NCI-H2171 treated with DMSO at 0.1 percent for 48 hours (cell line): Measurements from ENCODE around the gene HMX3.

ENCODE experiments used
- DNase-seq: peaks from one replicate; lab custom pipeline; 2025; lab: John Stamatoyannopoulos, UW

The HMX3 gene

GRCh38 chr10:123135415-123136141 lies at the start of gene HMX3:
HMX3 (plus strand) TSS chr10:123135970; CDS start chr10:123136051, 81 bp downstream.
- peak; percentile 28 for DNase-seq

GRCh38 chr10:123086281-123086680 lies 49.5 kb upstream of the HMX3 start:
- DNase-seq = no peak

- no peak for DNase-seq
Measured at GRCh38 chr10:123087348-123087747, 48.4 kb upstream of the HMX3 start.

- DNase-seq = no peak
Measured at GRCh38 chr10:123087786-123088185, 48.0 kb upstream of the HMX3 start.

GRCh38 chr10:123092635-123093414 lies 42.9 kb upstream of the HMX3 start:
- DNase-seq = no peak

GRCh38 chr10:123093489-123093888 lies 42.3 kb upstream of the HMX3 start:
- DNase-seq = no peak

- no peak for DNase-seq
Measured at GRCh38 chr10:123096452-123096851, 39.3 kb upstream of the HMX3 start.

GRCh38 chr10:123097039-123097438 lies 38.7 kb upstream of the HMX3 start:
- DNase-seq = no peak

GRCh38 chr10:123100030-123100762 lies 35.6 kb upstream of the HMX3 start:
- DNase-seq = no peak

GRCh38 chr10:123101872-123102271 lies 33.9 kb upstream of the HMX3 start:
- DNase-seq = no peak

GRCh38 chr10:123102673-123103072 lies 33.1 kb upstream of the HMX3 start:
- DNase-seq = no peak

GRCh38 chr10:123103944-123104343 lies 31.8 kb upstream of the HMX3 start:
- peak; percentile 55 for DNase-seq

- no peak for DNase-seq
Measured at GRCh38 chr10:123109466-123109865, 26.3 kb upstream of the HMX3 start.

- DNase-seq = no peak
Measured at GRCh38 chr10:123117644-123118417, 17.9 kb upstream of the HMX3 start.

- no peak for DNase-seq
Measured at GRCh38 chr10:123119081-123119480, 16.7 kb upstream of the HMX3 start.

GRCh38 chr10:123126246-123126645 lies 9.5 kb upstream of the HMX3 start:
- DNase-seq = no peak

GRCh38 chr10:123129618-123130271 lies 6.0 kb upstream of the HMX3 start:
- DNase-seq = no peak

GRCh38 chr10:123132576-123133477 lies 2.9 kb upstream of the HMX3 start:
- no peak for DNase-seq

- DNase-seq = no peak
Measured at GRCh38 chr10:123133541-123134342, 2.0 kb upstream of the HMX3 start.
